Measurements from ENCODE around the gene SMG1.
A peak's percentile ranks its signal among the peaks of the same experiment; 100 is the strongest.
"Not testable (repeated sequence)": the region's sequence is repeated elsewhere in the genome, so short reads cannot be mapped to it uniquely, and the experiment has no call there.

Gene SMG1
- 407 to 491 (median 462) reads per million in 4 experiments for total RNA-seq

DNA sequence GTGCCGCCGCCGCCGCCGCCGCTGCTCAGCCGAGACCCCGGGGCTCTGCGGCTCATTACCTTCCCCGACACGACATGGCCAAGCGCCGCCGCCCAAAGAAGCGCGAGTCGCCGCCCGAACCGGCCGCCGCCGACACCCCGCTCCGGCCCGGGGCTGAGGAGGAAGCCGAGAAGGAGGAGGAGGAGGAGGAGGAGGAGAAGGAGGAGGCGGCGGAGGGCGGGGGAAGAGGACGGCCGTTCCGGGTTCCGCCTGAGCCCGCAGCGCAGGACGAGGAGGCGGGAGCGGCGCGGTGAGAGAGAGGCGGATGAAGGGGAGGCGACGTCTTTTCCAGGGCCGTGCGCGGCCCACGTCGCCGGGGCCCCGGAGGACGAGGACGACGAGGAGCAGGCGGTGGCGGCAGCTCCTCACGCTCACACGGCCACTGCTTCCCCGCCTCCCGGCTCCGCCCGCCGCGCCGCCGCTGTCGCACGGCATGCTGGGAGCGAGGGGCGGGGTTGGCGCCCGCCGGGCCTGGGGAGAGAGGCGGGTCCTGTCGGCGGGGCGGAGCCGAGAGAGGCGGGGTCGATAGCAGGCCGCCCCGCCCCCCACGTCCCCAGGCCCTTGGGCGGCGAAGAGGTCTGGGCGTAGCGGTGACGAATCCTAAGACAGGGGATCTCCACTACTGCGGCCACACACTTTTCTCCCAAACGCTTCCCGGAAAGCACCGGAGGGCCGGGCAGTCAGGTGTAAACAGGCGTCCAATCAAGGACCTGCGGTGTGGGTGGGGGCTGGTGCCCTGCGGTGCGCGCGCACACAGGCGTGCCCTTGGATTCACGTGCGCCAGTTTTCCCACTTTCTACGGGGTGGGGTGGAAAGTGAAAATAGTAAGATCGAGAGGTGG lies at the start of gene SMG1:
TSS of gene SMG1 (minus strand) at position 423 of the 880 bp plus-strand sequence. CDS start at position 56, 367 bp downstream.
- peak; percentile 85 for DNase-seq

DNA sequence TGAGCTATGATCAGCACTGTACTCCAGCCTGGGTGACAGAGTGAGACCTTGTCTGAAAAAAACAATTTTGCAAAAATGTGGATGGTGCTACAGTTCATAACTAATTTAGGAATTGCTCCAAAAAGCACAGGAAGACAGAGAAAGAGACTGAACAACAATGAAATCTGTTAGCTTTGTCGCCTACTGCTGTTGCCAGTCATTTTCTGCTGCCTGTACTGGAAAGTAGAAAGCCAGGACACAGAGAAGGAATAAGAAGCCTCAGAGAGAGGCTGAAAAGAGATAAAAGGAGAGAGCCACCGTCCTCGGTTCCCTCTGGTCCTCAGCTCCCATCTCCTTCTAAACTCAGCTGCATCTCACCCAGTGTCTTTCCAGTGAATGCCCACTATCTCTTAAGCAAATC lies 48.9 kb upstream of the SMG1 start:
- DNase-seq: no peak

GRCh38 chr16:18969855-18970240 lies 43.6 kb upstream of the SMG1 start:
- no peak for DNase-seq

- peak; percentile 70 for DNase-seq
Measured at GRCh38 chr16:18969050-18969854, 43.0 kb upstream of the SMG1 start.

- DNase-seq: no peak
Measured at GRCh38 chr16:18966791-18967190, 40.6 kb upstream of the SMG1 start.

DNA sequence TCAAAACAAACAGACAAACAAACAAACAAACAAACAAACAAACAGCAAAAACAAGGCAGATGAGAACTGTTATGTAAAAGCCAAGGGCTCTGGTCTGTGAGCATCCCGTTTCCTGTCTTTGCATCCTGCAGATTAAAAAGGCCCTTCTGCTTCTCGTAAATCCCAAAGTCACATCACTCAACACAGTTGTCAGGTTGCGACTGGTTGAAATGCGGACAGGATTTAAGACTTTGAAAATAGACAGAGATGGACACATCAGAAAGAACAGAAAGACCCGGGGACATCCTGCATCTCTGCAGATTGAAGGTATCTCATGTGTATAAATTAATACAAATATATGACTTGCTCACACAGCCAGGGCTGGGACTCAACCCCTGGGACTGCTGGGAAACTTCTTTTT lies 39.3 kb upstream of the SMG1 start:
- DNase-seq: no peak

- DNase-seq: no peak
Measured at GRCh38 chr16:18959031-18959505, 32.9 kb upstream of the SMG1 start.

DNA sequence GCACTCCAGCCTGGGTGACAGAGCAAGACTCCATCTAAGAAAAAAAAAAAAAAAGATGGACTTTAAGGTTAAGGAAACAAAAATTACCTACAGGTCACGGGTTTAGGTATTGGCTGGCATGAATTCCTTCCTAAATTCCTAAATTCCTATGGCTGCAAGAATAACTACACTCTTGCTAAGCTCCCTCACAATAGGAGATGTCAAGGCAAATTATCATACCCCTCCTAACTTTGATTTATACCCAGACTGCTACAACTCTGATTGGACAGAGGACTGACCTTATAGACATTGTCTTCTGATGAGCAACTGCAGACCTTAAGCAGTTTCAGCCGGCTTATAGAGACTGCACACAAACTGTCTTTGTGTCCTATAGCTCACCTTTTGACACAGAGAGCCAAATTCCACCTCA lies 32.4 kb upstream of the SMG1 start:
- no peak for DNase-seq

GRCh38 chr16:18956658-18957241 lies 30.5 kb upstream of the SMG1 start:
- DNase-seq: not testable (repeated sequence)

- DNase-seq: not testable (repeated sequence)
Measured at GRCh38 chr16:18955874-18956580, 29.8 kb upstream of the SMG1 start.

GRCh38 chr16:18953547-18953946 lies 27.3 kb upstream of the SMG1 start:
- no peak for DNase-seq

DNA sequence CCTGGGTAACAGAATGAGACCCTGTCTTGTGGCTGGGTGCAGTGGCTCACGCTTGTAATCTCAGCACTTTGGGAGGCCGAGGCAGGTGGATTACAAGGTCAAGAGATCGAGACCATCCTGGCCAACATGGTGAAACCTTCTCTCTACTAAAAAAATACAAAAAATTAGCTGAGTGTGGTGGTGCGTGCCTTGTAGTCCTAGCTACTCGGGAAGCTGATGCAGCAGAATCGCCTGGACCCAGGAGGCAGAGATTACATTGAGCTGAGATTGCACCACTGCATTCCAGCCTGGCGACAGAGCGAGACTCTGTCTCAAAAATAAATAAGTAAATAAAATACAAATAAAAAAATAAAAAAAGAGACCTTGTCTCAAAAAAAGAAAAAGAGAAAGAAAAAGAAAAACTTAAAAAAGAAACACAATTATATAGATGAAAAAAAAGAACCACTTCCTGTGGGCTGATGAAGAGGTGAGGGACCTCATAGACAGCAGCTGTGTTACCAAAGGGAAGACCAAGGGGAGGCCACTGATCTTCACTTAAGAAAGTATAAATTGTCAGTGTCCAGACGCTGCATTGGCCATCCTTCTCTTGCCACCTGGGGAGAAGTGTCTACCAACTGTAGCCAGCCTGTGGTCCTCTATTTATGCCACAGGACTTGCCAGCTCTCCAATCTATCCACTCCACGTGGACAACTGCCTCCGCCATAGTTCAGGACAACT lies 24.4 kb upstream of the SMG1 start:
- DNase-seq: no peak

- no peak for DNase-seq
Measured at GRCh38 chr16:18948372-18949020, 22.3 kb upstream of the SMG1 start.

DNA sequence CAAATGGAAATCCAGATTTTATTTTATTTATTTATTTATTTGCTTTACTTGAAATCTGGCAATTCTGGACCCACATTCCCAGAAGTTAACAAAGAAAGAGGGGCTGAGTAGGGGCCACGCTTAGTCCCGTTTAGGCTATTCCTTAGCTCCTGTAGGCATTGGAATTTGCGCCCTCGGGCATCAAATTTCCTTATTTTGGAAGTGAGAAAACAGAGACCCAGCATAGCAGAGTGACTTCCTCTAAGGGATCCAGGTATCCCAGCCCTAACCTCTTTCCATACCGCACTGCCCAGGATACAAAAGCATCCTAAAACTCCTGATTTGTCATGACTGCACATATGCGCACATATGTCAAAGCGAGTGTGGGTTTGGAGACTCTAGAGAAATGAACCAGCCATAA lies 19.0 kb upstream of the SMG1 start:
- no peak for DNase-seq

DNA sequence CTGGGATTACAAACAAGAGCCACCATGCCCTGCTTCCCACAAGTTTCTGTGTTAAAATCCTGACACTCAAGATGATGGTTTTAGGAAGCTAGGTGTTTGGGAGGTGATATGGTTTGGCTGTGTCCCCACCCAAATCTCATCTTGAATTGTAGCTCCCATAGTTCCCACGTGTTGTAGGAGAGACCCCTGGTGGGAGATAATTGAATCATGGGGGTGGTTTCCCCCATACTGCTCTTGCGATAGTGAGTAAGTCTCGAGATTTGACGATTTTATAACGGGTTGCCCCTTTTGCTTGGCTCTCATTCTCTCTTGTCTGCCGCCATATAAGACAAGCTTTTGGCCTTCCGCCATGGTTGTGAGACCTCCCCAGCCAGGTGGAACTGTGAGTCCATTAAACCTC lies 17.2 kb upstream of the SMG1 start:
- no peak for DNase-seq

DNA sequence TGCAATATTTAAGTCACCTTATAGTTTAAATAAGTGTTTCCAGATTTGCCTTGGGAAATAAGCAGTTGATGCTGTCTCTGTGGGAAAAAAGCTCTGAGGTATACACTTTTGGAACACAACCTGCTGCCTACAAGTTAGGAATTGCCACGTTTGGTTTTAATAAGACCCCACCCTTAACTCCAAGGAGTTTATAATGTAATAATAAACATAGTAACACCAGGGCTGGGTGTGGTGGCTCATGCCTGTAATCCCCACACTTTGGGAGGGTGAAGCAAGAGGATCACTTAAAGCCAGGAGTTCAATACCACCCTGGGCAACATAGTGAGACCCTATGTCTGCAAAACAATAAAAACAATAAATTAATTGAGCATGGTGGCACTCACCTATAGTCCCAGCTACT lies 15.9 kb upstream of the SMG1 start:
- no peak for DNase-seq

GRCh38 chr16:18941471-18941870 lies 15.3 kb upstream of the SMG1 start:
- DNase-seq: no peak

DNA sequence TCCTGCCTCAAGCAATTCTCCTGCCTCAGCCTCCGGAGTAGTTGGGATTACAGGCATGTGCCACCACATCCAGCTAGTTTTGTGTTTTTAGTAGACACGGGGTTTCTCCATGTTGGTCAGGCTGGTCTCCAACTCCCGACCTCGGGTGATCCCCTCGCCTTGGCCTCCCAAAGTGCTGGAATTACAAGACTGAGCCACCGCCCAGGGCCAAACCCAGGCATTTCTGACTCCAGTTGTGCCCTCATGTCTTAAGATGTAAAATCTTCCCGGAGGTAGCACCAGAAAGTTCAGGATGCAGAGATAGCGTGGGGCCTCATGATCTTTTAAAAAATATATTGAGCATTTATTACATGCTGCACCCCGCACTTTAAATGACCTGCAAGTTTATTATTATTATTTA lies 12.8 kb upstream of the SMG1 start:
- DNase-seq: no peak

GRCh38 chr16:18937390-18937789 lies 11.2 kb upstream of the SMG1 start:
- no peak for DNase-seq

GRCh38 chr16:18936727-18937340 lies 10.6 kb upstream of the SMG1 start:
- no peak for DNase-seq

DNA sequence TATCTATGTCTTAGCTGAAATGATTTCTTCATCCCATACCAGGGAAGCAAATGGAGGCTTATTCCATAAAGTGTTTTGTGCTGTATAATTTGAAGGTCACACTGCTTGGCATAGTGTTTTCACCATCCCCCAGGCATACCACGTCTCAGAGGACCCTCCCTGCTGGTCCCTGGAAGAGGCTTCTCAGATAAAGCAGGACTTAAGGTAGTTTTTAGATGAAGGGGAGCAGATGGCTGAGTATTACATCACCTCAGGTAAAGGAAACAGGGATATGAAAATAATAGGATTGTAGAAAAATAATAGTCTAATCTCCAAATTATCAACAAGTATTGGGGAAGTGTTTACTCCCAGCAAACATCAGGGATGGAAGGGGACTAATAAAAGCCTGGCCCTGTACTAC lies 7.3 kb upstream of the SMG1 start:
- DNase-seq: no peak

Data from effector CD8-positive, alpha-beta T cell (primary cell).